ENCODE results near the gene TUFT1.
"Not testable (repeated sequence)": the region's sequence is repeated elsewhere in the genome, so short reads cannot be mapped to it uniquely, and the experiment has no call there.

Gene TUFT1

DNA sequence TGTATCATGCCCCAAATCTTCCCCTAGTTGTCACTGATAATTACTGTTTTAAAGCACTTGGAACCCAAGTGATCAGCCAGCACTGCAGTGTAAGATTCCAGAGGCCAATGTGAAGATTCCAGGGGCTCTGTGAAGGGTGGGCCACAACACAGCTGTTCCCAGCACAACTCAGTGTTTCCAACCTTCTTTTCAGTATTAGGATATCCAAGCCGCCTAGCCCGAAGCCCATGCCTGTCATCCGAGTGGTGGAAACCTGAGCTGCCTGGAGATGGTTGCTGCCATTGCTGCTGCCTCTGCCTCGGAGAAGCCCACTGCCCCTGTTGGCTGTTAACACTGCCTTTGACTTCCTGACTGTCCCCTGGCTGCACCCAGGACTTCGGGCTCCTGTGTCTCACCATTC is 41.3 kb downstream of the TUFT1 start:
- no peak for DNase-seq (ENCODE audit: low read depth in 2 of 2)

- no peak for DNase-seq (ENCODE audit: low read depth in 2 of 2)
Observed at GRCh38 chr1:151581921-151582320, 41.8 kb downstream of the TUFT1 start.

GRCh38 chr1:151583796-151584195 is 43.7 kb downstream of the TUFT1 start:
- no peak for DNase-seq (ENCODE audit: low read depth in 2 of 2)

DNA sequence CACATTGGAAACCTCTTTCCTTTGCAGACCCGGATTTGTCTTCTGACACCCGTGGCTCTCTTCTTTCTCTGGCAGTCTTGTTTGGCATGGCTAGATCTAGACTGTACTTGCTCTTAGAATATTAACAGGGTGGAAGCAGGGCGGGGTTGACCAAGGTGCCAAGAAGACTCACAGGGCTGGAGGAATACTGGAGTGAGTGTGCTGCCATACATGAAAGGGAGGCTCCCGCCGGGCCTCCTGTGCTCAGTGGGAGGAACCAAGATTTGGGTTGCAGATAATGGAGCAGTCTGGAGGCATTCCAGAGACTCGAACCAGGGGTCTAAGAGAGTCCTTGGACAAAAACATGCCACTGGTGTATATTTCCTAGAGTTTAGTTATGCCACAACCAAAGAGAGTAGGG is 44.2 kb downstream of the TUFT1 start:
- no peak for DNase-seq (ENCODE audit: low read depth in 2 of 2)

- DNase-seq (ENCODE audit: low read depth in 2 of 2): no peak
Observed at GRCh38 chr1:151584780-151585179, 44.7 kb downstream of the TUFT1 start.

DNA sequence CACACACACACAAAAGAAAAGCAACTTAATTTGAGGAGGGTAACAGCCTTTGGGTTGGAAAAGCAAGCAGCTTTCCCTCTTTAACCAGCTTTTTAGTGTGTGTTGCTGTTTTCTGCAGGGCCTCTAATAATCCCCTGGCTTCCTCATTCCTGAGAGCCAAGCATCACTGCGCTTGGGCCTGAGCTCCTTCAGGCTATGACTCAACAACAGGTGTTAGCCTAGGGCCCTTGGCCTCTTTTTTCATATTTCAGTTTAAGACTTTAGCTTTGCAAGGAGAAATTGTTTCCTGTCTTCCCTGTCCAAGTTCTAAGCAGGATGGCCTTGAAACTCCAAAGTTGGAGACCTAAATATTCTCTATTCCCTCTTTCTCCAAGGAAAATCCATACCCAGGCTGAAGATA is 45.5 kb downstream of the TUFT1 start:
- DNase-seq (ENCODE audit: low read depth in 2 of 2): no peak

- no peak for DNase-seq (ENCODE audit: low read depth in 2 of 2)
Observed at GRCh38 chr1:151590961-151591360, 50.9 kb downstream of the TUFT1 start.

DNA sequence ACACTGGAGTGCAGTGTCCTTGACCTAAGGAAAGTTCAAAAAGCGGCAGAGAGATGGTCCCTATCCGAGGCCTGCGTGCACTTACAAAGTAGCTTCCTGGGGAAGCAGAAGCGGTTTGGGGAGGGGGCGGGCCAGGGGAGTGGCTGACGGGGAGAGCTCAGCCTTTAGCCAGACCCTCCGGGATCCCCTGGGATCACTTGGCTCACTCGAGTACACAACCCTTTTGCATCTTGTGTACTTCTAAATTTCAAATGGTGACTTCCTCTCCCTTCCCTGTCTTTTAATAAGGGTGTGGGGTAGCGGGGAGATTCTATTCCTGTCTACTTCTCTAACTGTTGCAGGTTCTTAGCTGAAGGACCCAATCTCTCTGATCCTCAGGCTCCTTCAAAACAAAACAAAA is 53.6 kb downstream of the TUFT1 start:
- no peak for DNase-seq (ENCODE audit: low read depth in 2 of 2)

DNA sequence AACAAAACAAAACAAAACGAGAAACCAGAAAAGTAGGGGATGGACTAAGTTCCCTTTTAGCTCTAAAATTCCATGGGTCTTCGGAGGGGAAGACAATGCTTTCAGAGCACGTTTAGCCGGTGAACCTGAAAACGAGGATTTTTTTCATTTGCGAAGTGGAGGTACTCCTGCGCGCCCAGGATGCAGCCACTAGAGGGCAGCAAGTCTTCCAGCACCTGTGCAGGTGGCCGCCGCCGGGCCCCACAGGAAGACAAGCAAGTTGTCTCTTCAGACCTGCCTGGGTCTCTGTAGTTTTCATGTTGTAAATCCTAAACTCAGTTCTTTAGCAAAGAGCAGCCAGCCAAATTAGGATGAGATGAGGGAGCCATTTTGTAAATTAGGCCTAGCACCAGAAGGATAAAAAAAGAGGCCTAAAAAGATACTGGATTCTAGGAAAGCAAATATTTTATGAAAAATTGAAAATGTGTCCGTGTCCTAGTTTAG is 54.1 kb downstream of the TUFT1 start:
- peak; percentile 76 to 84 for DNase-seq (ENCODE audit: low read depth in 2 of 2)

DNA sequence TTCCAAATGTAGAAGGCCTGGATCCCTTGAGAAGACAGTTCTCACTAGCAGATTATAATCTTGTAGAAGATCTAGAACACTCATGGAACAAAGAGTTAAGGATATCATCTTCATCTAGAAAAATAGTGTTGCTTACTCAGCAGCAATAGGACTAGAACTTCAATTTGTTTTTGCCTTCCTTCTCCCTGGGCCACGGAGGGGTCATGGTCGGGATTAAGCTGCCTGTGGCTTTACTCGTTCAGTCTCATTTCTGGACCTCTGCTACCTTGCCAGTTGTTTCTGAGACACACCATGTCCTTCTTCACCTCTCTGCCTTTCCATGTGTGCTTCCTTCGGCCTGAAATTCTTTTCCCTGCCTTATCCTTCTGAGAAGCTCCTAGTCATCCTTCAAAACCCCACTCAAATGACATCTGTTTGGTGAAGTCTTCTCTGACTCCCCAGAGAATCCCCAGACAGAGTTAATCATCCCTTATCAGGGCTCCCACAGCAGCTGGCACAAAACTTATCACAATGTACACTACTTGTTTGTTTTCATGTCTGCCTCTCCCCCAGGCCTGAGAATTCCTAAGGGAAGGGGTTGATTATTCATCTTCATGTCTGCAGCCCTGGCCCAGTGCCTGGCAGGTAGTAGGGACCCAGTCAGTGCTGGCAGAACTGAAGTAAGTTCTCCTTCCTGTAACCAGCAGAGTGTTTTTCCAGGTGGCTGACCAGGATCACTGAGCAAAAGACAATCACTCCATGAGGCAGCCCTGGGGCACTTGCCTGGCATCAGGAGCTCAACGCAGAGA is 56.3 kb downstream of the TUFT1 start:
- DNase-seq (ENCODE audit: low read depth in 2 of 2): no peak

DNA sequence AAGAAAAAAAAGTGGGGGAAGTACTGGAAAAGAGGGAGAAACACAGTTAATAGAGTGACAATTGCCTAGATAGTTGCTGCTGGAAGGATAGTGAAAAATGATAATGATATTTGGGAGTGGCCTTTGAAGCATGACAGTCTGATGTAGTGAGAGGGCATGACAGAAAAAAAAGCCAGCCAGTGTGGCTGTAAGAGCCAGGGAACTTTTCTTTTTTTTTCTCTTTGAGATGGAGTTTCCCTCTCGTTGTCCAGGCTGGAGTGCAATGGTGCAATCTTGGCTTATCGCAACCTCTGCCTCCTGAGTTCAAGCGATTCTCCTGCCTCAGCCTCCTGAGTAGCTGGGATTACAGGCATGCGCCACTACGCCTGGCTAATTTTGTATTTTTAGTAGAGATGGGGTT is 62.4 kb downstream of the TUFT1 start:
- not testable (repeated sequence) for DNase-seq (ENCODE audit: low read depth in 2 of 2)

DNA sequence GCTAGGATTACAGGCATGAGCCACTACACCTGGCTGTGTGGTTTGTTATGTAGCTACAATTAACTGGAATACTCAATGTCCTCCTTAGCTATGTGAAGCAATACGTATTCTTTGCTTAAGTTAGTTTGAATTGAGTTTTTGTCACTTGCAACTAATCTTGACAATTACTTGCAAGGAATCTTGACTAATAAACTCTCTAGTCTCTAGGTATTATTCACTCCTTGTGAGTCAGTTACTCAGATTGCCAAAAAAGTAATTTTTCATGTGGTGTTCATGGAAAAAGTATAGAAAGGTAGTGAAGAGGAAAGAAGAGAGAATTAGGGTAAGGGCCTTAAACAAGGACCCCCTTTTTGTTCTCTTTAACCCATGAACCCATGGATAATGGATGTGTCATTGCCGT is 64.2 kb downstream of the TUFT1 start:
- DNase-seq (ENCODE audit: low read depth in 2 of 2): no peak

DNA sequence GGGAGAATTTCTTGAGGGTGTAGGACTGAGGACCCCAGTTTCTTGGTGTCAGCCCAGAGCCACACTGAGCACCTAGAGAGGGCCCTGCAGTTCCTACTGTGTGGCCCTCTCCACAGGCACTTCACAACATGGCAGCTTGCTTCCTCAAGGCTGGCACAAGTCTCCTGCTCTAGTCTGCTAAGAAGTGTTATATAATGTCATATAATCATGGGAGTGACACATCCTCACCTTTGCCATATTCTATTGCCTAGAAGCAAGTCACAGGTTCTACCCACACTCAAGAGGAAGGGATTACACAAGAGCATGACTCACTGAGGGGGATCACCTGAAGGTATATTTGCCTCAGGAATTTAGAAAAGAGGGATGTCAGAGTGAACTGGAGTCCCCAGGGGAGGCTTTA is 66.3 kb downstream of the TUFT1 start:
- no peak for DNase-seq (ENCODE audit: low read depth in 2 of 2)

- DNase-seq (ENCODE audit: low read depth in 2 of 2): no peak
Observed at GRCh38 chr1:151606857-151607256, 66.7 kb downstream of the TUFT1 start.

- no peak for DNase-seq (ENCODE audit: low read depth in 2 of 2)
Observed at GRCh38 chr1:151610142-151610541, 70.0 kb downstream of the TUFT1 start.

GRCh38 chr1:151611288-151611790 is 71.2 kb downstream of the TUFT1 start:
- DNase-seq (ENCODE audit: low read depth in 2 of 2): no peak

- peak; percentile 75 to 87 for DNase-seq (ENCODE audit: low read depth in 2 of 2)
Observed at GRCh38 chr1:151611832-151612500, 71.9 kb downstream of the TUFT1 start, which contains the start of gene SNX27. TSS of gene SNX27 (plus strand) at chr1:151612050. CDS start at chr1:151612202, 152 bp downstream.

GRCh38 chr1:151612501-151613281 is 72.6 kb downstream of the TUFT1 start:
- DNase-seq (ENCODE audit: low read depth in 2 of 2): peak in 1 of 2 donors; percentile 2

DNA sequence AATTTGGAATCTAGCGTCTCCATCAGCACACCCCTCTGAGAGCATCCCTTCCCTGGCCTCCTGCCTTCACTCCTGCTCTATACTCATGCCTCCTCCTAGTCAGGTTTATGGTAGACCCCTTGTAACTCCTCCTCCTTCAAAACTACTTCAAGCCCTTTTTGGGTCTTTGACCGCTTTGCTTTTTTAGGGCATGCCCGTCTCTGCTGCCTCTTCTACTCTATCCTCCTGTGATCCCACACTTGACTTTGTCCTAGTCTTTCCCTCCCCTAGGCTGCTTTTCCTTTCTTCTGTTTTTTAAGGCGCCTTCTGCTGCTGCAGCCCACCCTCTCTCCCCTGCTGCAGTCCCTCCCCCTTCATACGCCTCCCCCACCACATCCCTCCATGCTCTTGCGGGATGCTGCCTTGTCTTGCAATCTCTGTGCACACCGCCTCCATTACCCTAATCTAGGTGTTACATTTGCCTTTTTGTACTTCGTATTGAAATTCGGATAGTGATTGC is 73.2 kb downstream of the TUFT1 start:
- DNase-seq (ENCODE audit: low read depth in 2 of 2): no peak

GRCh38 chr1:151615711-151616504 is 75.8 kb downstream of the TUFT1 start:
- DNase-seq (ENCODE audit: low read depth in 2 of 2): no peak

DNA sequence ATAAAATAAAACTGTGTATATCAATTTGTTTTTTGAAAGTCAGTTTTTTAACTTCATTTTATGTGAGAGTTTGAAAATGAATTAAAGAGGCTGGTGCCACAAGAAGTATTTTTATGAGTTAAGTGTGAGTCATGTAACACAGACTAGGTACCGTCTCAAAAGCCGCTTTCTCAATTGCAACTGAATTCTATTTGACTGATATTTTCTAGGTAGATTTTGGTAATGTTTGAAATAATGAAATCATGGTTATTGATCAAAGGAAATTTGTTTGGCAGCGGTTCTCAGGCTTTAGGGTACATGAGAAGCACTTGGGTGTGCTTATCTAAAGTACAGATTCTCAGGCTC is 76.4 kb downstream of the TUFT1 start:
- no peak for DNase-seq (ENCODE audit: low read depth in 2 of 2)

All from stimulated activated CD4-positive, alpha-beta T cell treated with anti-CD3 and anti-CD28 coated beads, Interleukin-15, amount 100 ng/mL, for 48 hours (primary cell).